SH-SY5Y (cell line): ENCODE measurements around the gene SLC34A3.

ENCODE experiments used
- GATA2 ChIP-seq: IDR thresholded peaks from 2 replicates; pipeline ENCODE4 v1.6.1; 2011; ENCODE audit warnings: mild to moderate bottlenecking, low read depth, low read length
- GATA3 ChIP-seq: IDR thresholded peaks from 2 replicates; pipeline ENCODE4 v1.6.1; 2011; ENCODE audit warnings: low read depth, mild to moderate bottlenecking, low read length, moderate library complexity

DNA sequence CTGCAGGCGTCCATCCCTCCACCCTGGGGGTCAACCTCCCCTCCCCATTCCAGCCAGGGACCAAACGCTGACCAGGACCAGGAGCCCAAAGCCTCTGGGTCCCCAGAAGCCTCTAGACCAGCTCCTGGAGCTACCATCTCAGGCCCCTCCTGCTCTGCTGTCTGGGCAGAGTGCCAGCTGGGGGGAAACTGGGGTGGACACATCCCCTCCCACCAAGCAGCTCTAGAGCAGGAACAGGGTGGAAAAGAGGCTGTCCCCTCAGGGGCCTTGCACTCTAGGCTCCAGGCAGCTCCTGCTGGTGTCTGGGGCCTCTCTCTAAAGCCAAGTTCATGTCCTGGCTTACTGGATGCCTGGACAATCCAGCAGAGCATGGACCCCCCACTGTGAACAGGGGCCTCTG lies 37.8 kb upstream of the SLC34A3 start:
- no peak for TF ChIP-seq GATA2
- no peak for TF ChIP-seq GATA3
